Measurements from ENCODE around the gene KRT14.
"Not testable (repeated sequence)": the region's sequence is repeated elsewhere in the genome, so short reads cannot be mapped to it uniquely, and the experiment has no call there.

DNA sequence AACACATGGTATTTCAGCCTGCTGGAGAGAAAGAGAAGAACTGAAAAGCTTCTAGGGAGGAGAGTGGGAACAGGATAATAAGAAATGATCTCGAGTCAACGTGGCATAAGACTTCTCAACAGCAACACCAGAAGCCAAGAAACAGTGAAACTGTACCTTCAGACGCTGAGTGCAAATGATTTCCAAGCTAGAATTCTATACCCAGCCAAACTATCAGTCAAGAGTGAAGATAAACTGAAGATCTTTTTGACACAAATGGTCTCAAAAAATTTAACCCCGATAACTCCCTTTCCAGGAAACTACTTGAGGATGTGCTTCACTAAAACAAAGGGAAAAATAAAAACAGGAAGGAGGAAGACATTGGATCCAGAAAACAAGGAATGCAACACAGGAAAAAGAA lies 20.2 kb upstream of the KRT14 start:
- TF ChIP-seq, protein P1, sequence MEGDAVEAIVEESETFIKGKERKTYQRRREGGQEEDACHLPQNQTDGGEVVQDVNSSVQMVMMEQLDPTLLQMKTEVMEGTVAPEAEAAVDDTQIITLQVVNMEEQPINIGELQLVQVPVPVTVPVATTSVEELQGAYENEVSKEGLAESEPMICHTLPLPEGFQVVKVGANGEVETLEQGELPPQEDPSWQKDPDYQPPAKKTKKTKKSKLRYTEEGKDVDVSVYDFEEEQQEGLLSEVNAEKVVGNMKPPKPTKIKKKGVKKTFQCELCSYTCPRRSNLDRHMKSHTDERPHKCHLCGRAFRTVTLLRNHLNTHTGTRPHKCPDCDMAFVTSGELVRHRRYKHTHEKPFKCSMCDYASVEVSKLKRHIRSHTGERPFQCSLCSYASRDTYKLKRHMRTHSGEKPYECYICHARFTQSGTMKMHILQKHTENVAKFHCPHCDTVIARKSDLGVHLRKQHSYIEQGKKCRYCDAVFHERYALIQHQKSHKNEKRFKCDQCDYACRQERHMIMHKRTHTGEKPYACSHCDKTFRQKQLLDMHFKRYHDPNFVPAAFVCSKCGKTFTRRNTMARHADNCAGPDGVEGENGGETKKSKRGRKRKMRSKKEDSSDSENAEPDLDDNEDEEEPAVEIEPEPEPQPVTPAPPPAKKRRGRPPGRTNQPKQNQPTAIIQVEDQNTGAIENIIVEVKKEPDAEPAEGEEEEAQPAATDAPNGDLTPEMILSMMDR (IDR thresholded peaks at IDR 0.05), result not testable (repeated sequence)
- not testable (repeated sequence) for TF ChIP-seq POLR2A (IDR thresholded peaks at IDR 0.05)
